HepG2 (cell line): ENCODE results near the gene TGM1.

Source experiments
- ATF6 ChIP-seq: sonication (generic); formaldehyde crosslinking; conservative IDR thresholded peaks from 2 replicates; pipeline ENCODE4 v1.4.0; 2020; ENCODE audit warnings: missing genetic modification reagents
- E2F1 ChIP-seq: sonication (generic); formaldehyde crosslinking; IDR thresholded peaks from 2 replicates; pipeline ENCODE4 v1.5.0; 2020; ENCODE audit warnings: missing genetic modification reagents
- JUN ChIP-seq: sonication (generic); formaldehyde crosslinking; IDR thresholded peaks from 2 replicates; pipeline ENCODE4 v1.4.0; 2020; ENCODE audit warnings: mild to moderate bottlenecking, missing genetic modification reagents
- SOX5 ChIP-seq: IDR thresholded peaks from 2 replicates; pipeline ENCODE4 v1.6.1; 2016; ENCODE audit warnings: borderline replicate concordance
- ZBTB21 ChIP-seq: sonication (generic); formaldehyde crosslinking; IDR thresholded peaks from 2 replicates; pipeline ENCODE4 v1.4.0; 2020; ENCODE audit warnings: missing genetic modification reagents
- ZFP37 ChIP-seq: sonication (generic); formaldehyde crosslinking; IDR thresholded peaks from 2 replicates; pipeline ENCODE4 v1.4.0; 2020; ENCODE audit warnings: missing genetic modification reagents, borderline replicate concordance
- ZNF10 ChIP-seq: sonication (generic); formaldehyde crosslinking; IDR thresholded peaks from 2 replicates; pipeline ENCODE4 v1.4.0; 2020; ENCODE audit warnings: mild to moderate bottlenecking, low read depth, missing genetic modification reagents, borderline replicate concordance
- ZNF468 ChIP-seq: sonication (generic); formaldehyde crosslinking; IDR thresholded peaks from 2 replicates; pipeline ENCODE4 v1.8.0; 2022; ENCODE audit warnings: mild to moderate bottlenecking, moderate library complexity, missing genetic modification reagents
- ZNF674 ChIP-seq: sonication (generic); formaldehyde crosslinking; IDR thresholded peaks from 2 replicates; pipeline ENCODE4 v1.5.0; 2020; ENCODE audit warnings: low read depth, mild to moderate bottlenecking, missing genetic modification reagents
- TF ChIP-seq, protein P1 (sequence below): sonication (generic); formaldehyde crosslinking; IDR thresholded peaks from 2 replicates; pipeline ENCODE4 v1.5.0; 2020; ENCODE audit warnings: mild to moderate bottlenecking, missing genetic modification reagents, moderate library complexity

GRCh38 chr14:24266344-24267244 is 3.6 kb upstream of the TGM1 start:
- no peak for TF ChIP-seq ZBTB21
- TF ChIP-seq ZFP37 (CRISPR knock-in tag): no peak
- TF ChIP-seq ZNF468 (CRISPR knock-in tag): no peak
- TF ChIP-seq E2F1 (CRISPR knock-in tag): no peak
- TF ChIP-seq, protein P1, sequence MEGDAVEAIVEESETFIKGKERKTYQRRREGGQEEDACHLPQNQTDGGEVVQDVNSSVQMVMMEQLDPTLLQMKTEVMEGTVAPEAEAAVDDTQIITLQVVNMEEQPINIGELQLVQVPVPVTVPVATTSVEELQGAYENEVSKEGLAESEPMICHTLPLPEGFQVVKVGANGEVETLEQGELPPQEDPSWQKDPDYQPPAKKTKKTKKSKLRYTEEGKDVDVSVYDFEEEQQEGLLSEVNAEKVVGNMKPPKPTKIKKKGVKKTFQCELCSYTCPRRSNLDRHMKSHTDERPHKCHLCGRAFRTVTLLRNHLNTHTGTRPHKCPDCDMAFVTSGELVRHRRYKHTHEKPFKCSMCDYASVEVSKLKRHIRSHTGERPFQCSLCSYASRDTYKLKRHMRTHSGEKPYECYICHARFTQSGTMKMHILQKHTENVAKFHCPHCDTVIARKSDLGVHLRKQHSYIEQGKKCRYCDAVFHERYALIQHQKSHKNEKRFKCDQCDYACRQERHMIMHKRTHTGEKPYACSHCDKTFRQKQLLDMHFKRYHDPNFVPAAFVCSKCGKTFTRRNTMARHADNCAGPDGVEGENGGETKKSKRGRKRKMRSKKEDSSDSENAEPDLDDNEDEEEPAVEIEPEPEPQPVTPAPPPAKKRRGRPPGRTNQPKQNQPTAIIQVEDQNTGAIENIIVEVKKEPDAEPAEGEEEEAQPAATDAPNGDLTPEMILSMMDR (CRISPR knock-in tag): no peak
- TF ChIP-seq JUN (CRISPR knock-in tag): no peak
- TF ChIP-seq ZNF10 (CRISPR knock-in tag): no peak
- no peak for TF ChIP-seq SOX5
- no peak for TF ChIP-seq ATF6 (CRISPR knock-in tag)
- TF ChIP-seq ZNF674: no peak
